Testis (tissue), 2 donors: Measurements from ENCODE around the gene VAV1.

Experiments
- POLR2A ChIP-seq: fragments of 450-650 bp; IDR thresholded peaks from one replicate; pipeline ENCODE4 v1.6.1; 2017; ENCODE audit warnings: antibody characterized with exemption, mild to moderate bottlenecking, moderate library complexity
- TF ChIP-seq, protein P1 (sequence below), 3 experiments: fragments of 450-650 bp in 2 of 3; fragments of 200-600 bp in 1 of 3; sonication (generic) in 1 of 3; IDR thresholded peaks; one replicate each; pipeline ENCODE4 v1.5.1; 2016 to 2019; ENCODE audit warnings: antibody characterized with exemption in 3 of 3, mild to moderate bottlenecking in 2 of 3, moderate library complexity in 1 of 3

- TF ChIP-seq, protein P1, sequence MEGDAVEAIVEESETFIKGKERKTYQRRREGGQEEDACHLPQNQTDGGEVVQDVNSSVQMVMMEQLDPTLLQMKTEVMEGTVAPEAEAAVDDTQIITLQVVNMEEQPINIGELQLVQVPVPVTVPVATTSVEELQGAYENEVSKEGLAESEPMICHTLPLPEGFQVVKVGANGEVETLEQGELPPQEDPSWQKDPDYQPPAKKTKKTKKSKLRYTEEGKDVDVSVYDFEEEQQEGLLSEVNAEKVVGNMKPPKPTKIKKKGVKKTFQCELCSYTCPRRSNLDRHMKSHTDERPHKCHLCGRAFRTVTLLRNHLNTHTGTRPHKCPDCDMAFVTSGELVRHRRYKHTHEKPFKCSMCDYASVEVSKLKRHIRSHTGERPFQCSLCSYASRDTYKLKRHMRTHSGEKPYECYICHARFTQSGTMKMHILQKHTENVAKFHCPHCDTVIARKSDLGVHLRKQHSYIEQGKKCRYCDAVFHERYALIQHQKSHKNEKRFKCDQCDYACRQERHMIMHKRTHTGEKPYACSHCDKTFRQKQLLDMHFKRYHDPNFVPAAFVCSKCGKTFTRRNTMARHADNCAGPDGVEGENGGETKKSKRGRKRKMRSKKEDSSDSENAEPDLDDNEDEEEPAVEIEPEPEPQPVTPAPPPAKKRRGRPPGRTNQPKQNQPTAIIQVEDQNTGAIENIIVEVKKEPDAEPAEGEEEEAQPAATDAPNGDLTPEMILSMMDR (IDR thresholded peaks at IDR 0.05) = no peak
- TF ChIP-seq POLR2A = no peak
These were observed 47.6 kb upstream of the VAV1 start for GRCh38 chr19:6724631-6725492.
